Activated CD4-positive, alpha-beta T cell treated with anti-CD3 and anti-CD28 coated beads, Interleukin-10, Interleukin-2, amounts not matched to agents 100 ng/mL and 50 ng/mL, durations not matched to agents 16 hours and 8 hours (primary cell): ENCODE data around the gene SARS1.

Experiments
- DNase-seq: peaks from one replicate; pipeline ENCODE4 v3.0.0-alpha.2; 2020

SARS1 gene

GRCh38 chr1:109229531-109230127 lies 15.9 kb downstream of the SARS1 start:
- no peak for DNase-seq

GRCh38 chr1:109231066-109231465 lies 17.3 kb downstream of the SARS1 start:
- no peak for DNase-seq

- no peak for DNase-seq
Measured at GRCh38 chr1:109235137-109235536, 21.4 kb downstream of the SARS1 start.

GRCh38 chr1:109237512-109237911 lies 23.8 kb downstream of the SARS1 start:
- no peak for DNase-seq

- DNase-seq: no peak
Measured at GRCh38 chr1:109238382-109238781, 24.7 kb downstream of the SARS1 start.

- no peak for DNase-seq
Measured at GRCh38 chr1:109239047-109239408, 25.3 kb downstream of the SARS1 start.

GRCh38 chr1:109239409-109240068 lies 25.8 kb downstream of the SARS1 start:
- peak; percentile 43 for DNase-seq

- DNase-seq: peak; percentile 30
Measured at GRCh38 chr1:109240158-109241152, 26.7 kb downstream of the SARS1 start.

GRCh38 chr1:109241344-109241743 lies 27.6 kb downstream of the SARS1 start:
- no peak for DNase-seq

- DNase-seq: no peak
Measured at GRCh38 chr1:109241841-109242345, 28.2 kb downstream of the SARS1 start.

GRCh38 chr1:109242387-109242786 lies 28.7 kb downstream of the SARS1 start:
- DNase-seq: no peak

- no peak for DNase-seq
Measured at GRCh38 chr1:109243221-109243620, 29.5 kb downstream of the SARS1 start.

- no peak for DNase-seq
Measured at GRCh38 chr1:109243860-109244552, 30.3 kb downstream of the SARS1 start.

- DNase-seq: no peak
Measured at GRCh38 chr1:109246141-109246551, 32.4 kb downstream of the SARS1 start.

- no peak for DNase-seq
Measured at GRCh38 chr1:109247401-109248365, 34.0 kb downstream of the SARS1 start.

- DNase-seq: no peak
Measured at GRCh38 chr1:109248444-109248796, 34.7 kb downstream of the SARS1 start.

- peak; percentile 67 for DNase-seq
Measured at GRCh38 chr1:109248797-109249629, 35.3 kb downstream of the SARS1 start, which contains the start of gene CELSR2. Gene CELSR2, plus strand, starts transcription at chr1:109249539. Its CDS starts 541 bp downstream, at chr1:109250080.

GRCh38 chr1:109249654-109250401 lies 36.1 kb downstream of the SARS1 start:
- DNase-seq: no peak

GRCh38 chr1:109250454-109251276 lies 36.9 kb downstream of the SARS1 start:
- DNase-seq: no peak
